HG02678 (cell line): ENCODE data around the gene TAGLN.

Experiments
- ATAC-seq: cut with Tn5 transposase; IDR thresholded peaks from one replicate; pipeline ENCODE4 v1.9.1; 2021; ENCODE audit warnings: mild to moderate bottlenecking, moderate library complexity; ENCODE audit not compliant: unreplicated experiment

The TAGLN gene

DNA sequence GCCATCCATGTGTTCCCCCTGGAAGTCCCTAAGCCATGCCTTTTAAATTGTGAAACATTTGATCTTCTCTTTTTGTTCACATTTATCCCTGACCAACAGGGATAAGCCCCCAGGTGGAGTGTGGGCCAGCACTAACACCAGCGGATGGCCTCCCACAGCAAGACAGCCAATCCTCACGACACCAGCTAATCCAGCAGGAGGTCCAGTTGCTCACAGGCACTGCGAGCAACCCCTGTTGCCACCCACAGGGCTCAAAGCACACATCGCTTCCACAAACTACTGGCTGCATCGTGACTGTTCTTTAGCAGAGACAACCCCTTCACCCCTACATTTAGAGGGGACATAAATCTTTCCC lies 30.7 kb downstream of the TAGLN start:
- no peak for ATAC-seq

DNA sequence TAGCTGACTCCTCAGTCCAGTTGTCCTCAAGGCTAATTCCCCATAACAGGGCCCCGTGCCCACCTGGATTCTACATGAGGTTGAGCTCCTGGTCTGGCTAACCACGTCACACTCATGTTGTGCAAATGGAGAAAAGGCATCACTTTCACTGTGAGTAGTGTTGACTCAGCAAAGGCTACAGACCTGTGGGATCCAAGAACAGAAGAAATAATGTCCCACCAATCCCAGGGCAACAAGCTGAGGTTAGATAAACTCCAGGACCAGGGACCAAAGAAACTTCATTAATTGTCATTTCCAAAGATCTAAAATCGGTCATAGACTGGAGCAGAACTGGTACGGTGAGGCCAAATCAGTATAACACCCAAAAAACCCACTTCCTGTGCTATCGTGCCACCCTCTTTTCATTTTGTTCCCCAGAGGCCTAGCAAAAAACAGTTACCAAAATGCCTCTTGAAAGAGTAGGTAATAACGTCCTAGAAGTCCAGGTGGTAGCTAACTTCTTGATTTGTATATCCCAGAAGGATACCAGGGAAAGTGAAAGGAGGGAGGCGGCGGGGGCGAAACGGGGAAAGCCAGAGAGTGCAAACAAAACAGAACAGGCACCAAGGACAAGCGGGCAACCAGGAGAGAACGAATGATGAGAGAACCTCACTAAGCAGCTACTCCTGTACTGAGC lies 31.3 kb downstream of the TAGLN start:
- ATAC-seq = no peak

DNA sequence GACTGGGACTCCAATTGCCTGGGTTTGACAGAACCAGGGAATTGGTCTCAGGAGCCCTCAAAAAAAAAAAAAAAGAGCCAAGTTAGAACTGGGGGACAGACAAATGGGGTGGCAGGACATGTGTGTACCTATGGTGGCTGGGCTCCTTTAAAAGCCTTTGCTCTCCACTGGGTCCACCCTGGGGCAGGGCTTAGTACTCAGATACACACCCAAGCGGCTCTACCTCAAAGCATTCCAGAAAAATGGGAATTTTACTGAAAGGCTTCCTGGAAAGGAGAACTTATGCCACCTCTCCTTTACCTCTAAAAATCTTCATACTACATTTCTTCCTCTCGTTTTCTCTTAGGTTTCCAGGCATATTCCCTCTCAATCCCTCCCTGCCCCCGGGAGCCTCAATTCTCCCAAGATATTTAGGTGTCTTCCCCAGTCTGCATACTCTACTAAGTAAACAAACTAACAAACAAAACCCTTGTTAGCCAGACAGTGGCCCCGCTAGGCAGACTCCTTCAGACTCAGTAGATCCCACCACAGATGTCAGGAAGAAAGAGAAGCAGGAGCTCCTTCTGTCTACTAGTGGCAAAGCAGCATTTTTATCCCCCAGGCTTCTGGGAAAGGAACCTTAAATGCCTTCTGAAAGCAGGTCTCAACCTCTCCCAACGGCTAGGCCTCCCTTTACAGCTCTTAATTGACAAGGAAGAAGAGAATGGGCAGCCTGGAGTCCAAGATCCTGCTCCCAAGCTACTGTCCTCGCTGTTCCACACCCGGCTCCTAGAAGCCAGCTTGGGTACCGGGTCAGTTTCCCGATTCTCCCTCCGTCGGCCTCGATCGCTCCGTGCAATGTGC lies 32.0 kb downstream of the TAGLN start:
- no peak for ATAC-seq

DNA sequence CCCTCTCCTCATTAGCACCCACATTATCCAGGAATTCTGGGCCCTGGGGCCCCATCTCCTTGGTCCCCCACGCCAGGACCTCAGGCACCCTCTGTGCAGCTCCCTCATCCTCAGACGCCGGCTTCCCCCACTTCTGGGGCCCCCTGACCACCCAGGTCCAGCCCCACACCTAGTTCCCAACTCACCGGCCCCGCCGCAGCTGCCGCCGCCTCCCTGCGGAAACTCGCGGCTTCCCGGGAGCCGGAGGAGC lies 32.6 kb downstream of the TAGLN start, which contains the start of gene PCSK7:
Gene PCSK7 (minus strand): TSS at position 232 of the 250 bp plus-strand sequence. CDS start 2,229 bp downstream, outside the sequence.
- no peak for ATAC-seq

DNA sequence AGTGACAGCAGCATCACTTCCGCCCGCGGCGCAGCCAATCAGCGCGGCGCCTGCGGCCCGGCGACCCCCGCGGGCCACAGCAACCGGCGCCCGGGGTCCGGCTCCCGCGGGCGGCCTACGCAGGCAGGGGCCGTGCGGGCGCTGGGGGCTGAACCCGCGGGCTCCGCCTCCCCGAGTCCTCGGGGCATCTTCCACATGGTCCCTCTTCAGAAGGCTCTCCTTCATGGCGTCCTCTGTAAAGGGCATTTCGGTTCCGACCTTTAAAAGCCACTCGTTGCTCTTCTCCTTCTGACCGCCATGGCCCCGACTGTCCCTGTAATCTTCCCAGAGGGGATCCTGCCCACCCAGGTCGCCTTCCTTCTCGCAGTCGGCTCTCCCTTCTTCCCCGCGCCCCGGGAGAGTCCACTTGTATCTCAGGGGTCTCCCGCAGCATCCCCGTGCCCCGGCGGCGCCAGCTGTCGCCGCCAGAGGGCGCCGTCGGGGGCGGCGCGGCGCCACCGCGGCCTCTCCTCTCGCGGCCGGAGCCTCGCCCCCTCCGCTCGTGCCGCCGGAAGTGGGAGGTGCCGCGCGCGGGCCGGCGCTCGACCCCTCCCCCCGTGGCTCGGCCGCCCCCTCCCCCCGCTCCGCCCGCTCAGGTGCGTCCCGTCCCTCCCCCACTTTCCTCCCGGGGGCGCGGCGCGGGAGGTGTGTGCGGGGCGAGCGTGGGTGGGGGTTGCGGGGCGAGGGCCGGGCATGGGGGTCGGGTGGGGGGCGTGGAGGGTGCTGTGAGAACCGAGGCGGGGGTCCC lies 33.1 kb downstream of the TAGLN start, which contains the start of gene RNF214:
Gene RNF214 (plus strand): TSS at position 580 of the 787 bp plus-strand sequence. CDS start 1,602 bp downstream, outside the sequence.
- peak; percentile 75 for ATAC-seq

DNA sequence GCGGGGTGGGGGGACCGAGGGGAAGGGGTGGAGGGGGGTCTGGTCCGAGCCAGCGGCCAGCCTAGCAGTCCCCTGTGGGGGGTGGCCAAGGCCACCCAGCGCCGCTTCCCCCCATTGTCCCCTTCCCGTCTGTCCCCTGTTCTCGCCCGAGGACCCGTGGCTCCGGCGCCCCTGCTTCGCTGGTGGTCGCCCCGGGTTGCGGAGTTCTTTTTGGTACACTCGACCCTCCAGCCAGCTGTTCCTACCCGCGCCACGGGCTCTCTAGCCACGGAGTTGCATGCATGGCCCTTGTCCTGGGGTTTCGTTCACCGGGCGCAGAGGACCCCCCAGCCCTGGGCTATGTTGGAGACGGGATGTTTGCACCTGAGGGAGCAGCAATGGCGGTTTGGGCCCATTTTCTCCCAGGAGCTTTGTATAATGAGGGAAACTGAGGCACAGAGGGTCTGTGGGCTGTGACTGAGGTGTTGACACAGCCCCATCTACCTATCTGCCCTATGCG lies 33.8 kb downstream of the TAGLN start:
- no peak for ATAC-seq

DNA sequence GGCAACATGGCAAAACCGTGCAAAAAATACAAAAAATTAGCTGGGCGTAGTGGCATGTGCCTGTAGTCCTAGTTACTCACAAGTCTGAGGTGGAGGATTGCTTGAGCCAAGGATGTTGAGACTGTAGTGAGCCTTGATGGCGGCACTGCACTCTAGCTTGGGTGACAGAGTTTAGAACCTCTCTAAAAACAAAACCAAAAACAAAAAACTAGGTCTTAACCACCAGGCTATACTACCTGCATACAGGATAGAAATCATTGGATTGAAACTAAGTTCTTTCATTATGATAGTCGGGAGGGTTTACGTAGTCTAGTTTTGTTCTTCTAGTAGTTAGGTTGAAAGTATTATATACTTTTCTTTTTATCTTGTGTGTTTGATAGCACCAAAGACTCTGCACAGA lies 39.1 kb downstream of the TAGLN start:
- no peak for ATAC-seq

DNA sequence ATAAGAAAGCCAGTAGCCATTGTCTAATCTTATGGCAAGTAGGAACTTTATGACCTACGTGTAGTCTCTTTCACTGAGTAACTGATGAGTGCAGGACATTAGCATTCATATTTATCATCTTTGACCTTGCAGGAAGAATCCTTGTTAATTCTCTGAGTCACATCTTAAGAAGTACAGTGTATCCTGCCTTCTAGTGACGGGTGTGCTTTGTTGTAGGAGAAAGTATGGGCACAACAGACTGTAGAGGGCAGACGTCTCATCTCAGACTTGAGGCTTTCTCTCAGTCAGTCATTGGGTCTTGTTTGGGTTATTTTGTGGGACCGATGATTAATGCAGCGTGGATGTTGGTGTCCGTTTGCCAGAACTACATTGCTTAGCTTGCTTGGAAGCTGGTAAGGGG lies 40.1 kb downstream of the TAGLN start:
- ATAC-seq = no peak

DNA sequence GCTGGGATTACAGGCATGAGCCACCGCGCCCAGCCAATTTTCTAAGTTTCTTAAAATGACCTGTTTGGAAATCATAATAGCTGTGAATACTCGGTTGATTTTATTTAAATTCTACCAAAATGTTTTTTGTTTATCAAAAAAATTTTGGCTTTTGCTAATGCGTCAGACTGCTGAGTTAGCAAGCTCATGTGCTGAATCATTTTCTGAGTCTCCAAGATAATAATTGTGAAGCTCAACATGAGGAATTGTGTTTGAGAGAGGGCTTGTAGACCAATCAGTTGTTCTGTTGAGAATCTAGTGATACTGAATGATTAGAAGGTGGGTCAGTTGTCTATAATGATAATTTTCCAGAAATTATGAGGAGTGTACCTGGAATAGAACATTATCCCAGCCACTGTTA lies 49.2 kb downstream of the TAGLN start:
- ATAC-seq = no peak

DNA sequence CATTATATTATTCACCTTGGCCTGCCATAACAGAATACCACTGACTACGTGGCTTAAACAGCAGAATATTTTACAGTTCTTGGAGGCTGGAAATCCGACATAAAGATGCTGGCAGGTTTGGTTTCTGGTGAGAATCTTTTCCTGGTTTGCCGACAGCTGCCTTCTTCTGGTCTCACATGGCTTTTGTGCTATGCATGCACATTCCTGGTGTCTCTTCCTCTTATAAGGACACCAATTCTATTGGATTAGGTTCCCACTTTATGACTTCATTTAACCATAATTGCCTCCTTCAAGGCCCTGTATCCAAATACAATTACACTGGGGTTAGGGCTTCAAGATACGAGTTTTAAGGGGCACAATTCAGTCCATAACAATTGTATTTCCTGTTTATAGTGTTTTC lies 50.4 kb downstream of the TAGLN start:
- no peak for ATAC-seq

DNA sequence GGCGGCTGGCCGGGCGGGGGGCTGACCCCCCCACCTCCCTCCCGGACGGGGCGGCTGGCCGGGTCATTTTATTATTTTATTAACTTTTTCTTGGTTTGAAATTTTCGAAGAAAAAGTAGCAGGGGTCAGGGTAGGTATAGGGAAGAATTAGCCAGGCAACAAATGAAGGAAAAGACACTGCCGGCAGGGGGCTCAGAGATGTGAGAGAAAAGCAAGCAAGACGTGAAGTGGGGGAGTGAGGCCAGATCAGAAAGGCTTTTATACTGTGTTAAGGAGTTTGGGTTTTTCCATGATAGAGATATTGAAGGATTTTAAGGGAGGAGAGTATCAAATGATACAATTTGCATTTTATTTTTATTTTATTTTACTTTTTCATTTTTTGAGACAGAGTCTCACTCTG lies 52.3 kb downstream of the TAGLN start:
- ATAC-seq = no peak

DNA sequence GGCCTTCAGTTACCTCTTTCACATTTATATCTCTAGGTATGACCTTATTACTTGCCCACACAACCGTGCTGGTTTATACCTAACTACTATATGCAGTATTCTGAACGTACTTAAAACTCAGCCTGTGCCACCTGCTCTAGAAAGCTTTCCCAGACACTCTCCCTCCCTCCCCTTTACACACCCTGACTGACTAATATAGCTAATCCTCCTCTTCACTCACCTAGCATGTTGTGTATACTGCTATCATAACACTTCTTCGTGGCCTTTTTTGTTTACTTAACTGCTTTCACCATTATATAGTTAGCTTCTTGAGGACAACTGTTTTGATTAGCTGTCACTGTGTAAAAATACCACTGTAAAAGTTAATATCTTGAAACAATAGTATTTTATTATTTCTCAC lies 56.8 kb downstream of the TAGLN start:
- no peak for ATAC-seq

DNA sequence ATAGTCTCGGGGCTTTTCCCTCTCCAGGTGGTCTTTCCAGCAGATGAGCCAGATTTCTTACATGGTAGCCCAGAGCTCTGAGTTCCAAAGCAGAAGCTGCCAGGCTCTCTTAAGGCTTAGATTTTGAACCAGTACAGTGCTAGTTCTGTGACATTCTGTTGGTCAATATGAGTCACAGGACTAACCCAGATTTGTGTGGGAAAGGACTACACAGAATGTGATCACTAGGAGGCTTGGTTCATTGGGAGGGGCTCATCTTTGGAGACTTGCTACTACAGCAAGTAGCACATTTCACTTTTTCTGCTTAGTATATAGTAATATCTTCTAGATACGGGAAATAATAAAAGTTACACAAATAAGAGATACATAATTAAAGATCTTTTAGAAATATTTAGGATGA lies 57.4 kb downstream of the TAGLN start:
- no peak for ATAC-seq
